H1 (cell line): ENCODE measurements around the gene TAS2R31. TPM values are rescaled to one million over a fixed set of nuclear protein-coding genes. Genes with fewer than 3 reads are reported as not detected.

Experiments used
- CEBPB ChIP-seq: IDR thresholded peaks from 2 replicates; pipeline ENCODE4 v1.6.1; 2012; ENCODE audit warnings: low read depth, low read length
- EZH2 ChIP-seq: fragments of 200-600 bp; sonication (generic); IDR thresholded peaks from 2 replicates; pipeline ENCODE4 v1.7.1; 2012; ENCODE audit warnings: low read depth, mild to moderate bottlenecking, moderate library complexity, low read length, inconsistent platforms; ENCODE audit not compliant: severe bottlenecking
- RXRA ChIP-seq: IDR thresholded peaks from 2 replicates; pipeline ENCODE4 v1.6.1; 2011; ENCODE audit warnings: low read depth, mild to moderate bottlenecking, low read length, moderate library complexity; ENCODE audit not compliant: insufficient read depth
- polyA plus RNA-seq, 7 experiments: library from polyadenylated mRNA; depleted of rRNA in 3 of 7; stranded (reverse) in 5 of 7; unstranded in 2 of 7; fragments of >200 nt in 5 of 7; fragments of 200-250 nt in 2 of 7; gene quantifications; 1 replicate in 5 of 7; 2 replicates in 1 of 7; 4 replicates in 1 of 7; pipeline versions ENCODE4 v1.2.1 to v1.2.3, GENCODE V29; 2011 to 2013; ENCODE audit warnings: missing spikeins in 2 of 7, mixed read lengths in 2 of 7
- total RNA-seq: library from RNA; stranded (reverse); fragmentation: NEBNext Ultra II Directional; extraction: Animal tissue kit (Norgen Biotek cat#: 25700); gene quantifications from 2 replicates; pipeline ENCODE4 v1.2.1, GENCODE V29; 2021
- TF ChIP-seq, protein P1 (sequence below): fragments of 300-600 bp; sonication (generic); IDR thresholded peaks from 2 replicates; pipeline ENCODE4 v1.7.1; 2012; ENCODE audit warnings: low read length, moderate library complexity, mild to moderate bottlenecking, inconsistent platforms; ENCODE audit not compliant: insufficient replicate concordance

TAS2R31 gene
- total and polyA plus RNA-seq, 2 of the 8 experiments (the other 6 are each of a cell fraction or from before 2014, with no cell fraction given) = 0.24 to 1.4 TPM

DNA sequence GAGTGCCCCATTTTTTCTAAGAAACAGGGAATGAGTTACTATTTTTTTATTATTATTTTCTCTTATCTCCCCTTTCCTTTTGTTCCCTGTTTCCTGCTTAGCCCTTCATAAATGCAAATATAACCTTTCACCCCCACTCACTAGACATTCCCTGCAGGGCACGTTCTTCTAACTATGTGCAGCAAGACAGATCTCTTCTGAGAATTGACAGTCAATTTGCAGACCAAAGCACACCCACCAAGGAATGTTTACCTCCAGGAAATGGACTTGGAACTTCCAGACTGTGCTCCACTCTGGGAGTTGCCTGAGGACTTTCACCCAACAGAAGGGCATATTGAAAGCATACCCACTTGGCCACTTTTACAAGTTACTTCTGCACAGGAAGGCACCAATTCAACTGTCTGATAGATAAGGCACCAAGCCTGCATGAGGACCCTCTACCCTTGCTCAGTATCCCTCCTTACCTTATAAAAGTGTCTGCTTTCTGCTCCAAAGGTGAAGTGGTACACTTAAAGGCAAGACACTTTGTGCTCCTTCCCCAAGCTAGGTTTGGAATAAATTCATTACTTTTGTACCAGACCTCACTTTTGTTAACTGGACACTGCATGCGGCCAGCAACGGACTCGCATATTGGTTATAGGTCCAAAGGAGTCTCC lies 15.3 kb downstream of the TAS2R31 start (continued):
- TF ChIP-seq CEBPB = no peak
- TF ChIP-seq EZH2 = no peak
- TF ChIP-seq RXRA = no peak
- TF ChIP-seq, protein P1, sequence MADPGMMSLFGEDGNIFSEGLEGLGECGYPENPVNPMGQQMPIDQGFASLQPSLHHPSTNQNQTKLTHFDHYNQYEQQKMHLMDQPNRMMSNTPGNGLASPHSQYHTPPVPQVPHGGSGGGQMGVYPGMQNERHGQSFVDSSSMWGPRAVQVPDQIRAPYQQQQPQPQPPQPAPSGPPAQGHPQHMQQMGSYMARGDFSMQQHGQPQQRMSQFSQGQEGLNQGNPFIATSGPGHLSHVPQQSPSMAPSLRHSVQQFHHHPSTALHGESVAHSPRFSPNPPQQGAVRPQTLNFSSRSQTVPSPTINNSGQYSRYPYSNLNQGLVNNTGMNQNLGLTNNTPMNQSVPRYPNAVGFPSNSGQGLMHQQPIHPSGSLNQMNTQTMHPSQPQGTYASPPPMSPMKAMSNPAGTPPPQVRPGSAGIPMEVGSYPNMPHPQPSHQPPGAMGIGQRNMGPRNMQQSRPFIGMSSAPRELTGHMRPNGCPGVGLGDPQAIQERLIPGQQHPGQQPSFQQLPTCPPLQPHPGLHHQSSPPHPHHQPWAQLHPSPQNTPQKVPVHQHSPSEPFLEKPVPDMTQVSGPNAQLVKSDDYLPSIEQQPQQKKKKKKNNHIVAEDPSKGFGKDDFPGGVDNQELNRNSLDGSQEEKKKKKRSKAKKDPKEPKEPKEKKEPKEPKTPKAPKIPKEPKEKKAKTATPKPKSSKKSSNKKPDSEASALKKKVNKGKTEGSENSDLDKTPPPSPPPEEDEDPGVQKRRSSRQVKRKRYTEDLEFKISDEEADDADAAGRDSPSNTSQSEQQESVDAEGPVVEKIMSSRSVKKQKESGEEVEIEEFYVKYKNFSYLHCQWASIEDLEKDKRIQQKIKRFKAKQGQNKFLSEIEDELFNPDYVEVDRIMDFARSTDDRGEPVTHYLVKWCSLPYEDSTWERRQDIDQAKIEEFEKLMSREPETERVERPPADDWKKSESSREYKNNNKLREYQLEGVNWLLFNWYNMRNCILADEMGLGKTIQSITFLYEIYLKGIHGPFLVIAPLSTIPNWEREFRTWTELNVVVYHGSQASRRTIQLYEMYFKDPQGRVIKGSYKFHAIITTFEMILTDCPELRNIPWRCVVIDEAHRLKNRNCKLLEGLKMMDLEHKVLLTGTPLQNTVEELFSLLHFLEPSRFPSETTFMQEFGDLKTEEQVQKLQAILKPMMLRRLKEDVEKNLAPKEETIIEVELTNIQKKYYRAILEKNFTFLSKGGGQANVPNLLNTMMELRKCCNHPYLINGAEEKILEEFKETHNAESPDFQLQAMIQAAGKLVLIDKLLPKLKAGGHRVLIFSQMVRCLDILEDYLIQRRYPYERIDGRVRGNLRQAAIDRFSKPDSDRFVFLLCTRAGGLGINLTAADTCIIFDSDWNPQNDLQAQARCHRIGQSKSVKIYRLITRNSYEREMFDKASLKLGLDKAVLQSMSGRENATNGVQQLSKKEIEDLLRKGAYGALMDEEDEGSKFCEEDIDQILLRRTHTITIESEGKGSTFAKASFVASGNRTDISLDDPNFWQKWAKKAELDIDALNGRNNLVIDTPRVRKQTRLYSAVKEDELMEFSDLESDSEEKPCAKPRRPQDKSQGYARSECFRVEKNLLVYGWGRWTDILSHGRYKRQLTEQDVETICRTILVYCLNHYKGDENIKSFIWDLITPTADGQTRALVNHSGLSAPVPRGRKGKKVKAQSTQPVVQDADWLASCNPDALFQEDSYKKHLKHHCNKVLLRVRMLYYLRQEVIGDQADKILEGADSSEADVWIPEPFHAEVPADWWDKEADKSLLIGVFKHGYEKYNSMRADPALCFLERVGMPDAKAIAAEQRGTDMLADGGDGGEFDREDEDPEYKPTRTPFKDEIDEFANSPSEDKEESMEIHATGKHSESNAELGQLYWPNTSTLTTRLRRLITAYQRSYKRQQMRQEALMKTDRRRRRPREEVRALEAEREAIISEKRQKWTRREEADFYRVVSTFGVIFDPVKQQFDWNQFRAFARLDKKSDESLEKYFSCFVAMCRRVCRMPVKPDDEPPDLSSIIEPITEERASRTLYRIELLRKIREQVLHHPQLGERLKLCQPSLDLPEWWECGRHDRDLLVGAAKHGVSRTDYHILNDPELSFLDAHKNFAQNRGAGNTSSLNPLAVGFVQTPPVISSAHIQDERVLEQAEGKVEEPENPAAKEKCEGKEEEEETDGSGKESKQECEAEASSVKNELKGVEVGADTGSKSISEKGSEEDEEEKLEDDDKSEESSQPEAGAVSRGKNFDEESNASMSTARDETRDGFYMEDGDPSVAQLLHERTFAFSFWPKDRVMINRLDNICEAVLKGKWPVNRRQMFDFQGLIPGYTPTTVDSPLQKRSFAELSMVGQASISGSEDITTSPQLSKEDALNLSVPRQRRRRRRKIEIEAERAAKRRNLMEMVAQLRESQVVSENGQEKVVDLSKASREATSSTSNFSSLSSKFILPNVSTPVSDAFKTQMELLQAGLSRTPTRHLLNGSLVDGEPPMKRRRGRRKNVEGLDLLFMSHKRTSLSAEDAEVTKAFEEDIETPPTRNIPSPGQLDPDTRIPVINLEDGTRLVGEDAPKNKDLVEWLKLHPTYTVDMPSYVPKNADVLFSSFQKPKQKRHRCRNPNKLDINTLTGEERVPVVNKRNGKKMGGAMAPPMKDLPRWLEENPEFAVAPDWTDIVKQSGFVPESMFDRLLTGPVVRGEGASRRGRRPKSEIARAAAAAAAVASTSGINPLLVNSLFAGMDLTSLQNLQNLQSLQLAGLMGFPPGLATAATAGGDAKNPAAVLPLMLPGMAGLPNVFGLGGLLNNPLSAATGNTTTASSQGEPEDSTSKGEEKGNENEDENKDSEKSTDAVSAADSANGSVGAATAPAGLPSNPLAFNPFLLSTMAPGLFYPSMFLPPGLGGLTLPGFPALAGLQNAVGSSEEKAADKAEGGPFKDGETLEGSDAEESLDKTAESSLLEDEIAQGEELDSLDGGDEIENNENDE = no peak
